KMS-11 (cell line): ENCODE results near the gene TAS2R10.

Source experiments
- H2AFZ ChIP-seq: fragments of 200-600 bp; sonication (generic); 2 replicates; pipeline ENCODE4 v1.6.1; 2016; ENCODE audit warnings: antibody characterized with exemption, mixed run types, low read depth
- H3K27ac ChIP-seq: fragments of 200-600 bp; sonication (generic); 2 replicates; pipeline ENCODE4 v1.6.1; 2016; ENCODE audit warnings: mild to moderate bottlenecking, mixed run types
- H3K27me3 ChIP-seq: fragments of 200-600 bp; sonication (generic); 2 replicates; pipeline ENCODE4 v1.6.1; 2017; ENCODE audit warnings: mild to moderate bottlenecking, low read depth, mixed run types, moderate library complexity; ENCODE audit not compliant: insufficient read depth
- H3K36me3 ChIP-seq: fragments of 200-600 bp; sonication (generic); 2 replicates; pipeline ENCODE4 v1.6.1; 2017; ENCODE audit warnings: mild to moderate bottlenecking, mixed run types; ENCODE audit not compliant: insufficient read depth
- H3K4me1 ChIP-seq: fragments of 200-600 bp; sonication (generic); 2 replicates; pipeline ENCODE4 v1.6.1; 2016; ENCODE audit warnings: mild to moderate bottlenecking, low read depth, mixed run types; ENCODE audit not compliant: poor library complexity, severe bottlenecking
- H3K4me2 ChIP-seq: fragments of 200-600 bp; sonication (generic); 2 replicates; pipeline ENCODE4 v1.7.0; 2016; ENCODE audit warnings: mild to moderate bottlenecking, mixed run types
- H3K4me3 ChIP-seq: fragments of 200-600 bp; sonication (generic); IDR thresholded peaks from 2 replicates; pipeline ENCODE4 v1.6.1; 2017; ENCODE audit warnings: low read depth, low read length, mixed read lengths; ENCODE audit not compliant: insufficient read depth
- H3K79me2 ChIP-seq: fragments of 200-600 bp; sonication (generic); 2 replicates; pipeline ENCODE4 v1.6.1; 2016; ENCODE audit warnings: low read depth, mixed run types; ENCODE audit not compliant: insufficient read depth
- H3K9ac ChIP-seq: fragments of 200-600 bp; sonication (generic); 2 replicates; pipeline ENCODE4 v1.6.1; 2016; ENCODE audit warnings: mild to moderate bottlenecking, mixed run types
- H4K20me1 ChIP-seq: fragments of 200-600 bp; sonication (generic); 2 replicates; pipeline ENCODE4 v1.6.1; 2016; ENCODE audit warnings: mild to moderate bottlenecking, mixed run types; ENCODE audit not compliant: insufficient read depth
- TF ChIP-seq, protein P1 (sequence below): fragments of 200-600 bp; sonication (generic); conservative IDR thresholded peaks from 2 replicates; pipeline ENCODE4 v1.6.1; 2017; ENCODE audit warnings: low read depth, mild to moderate bottlenecking, antibody characterized with exemption, low read length, moderate library complexity, mixed read lengths

Gene TAS2R10, protein sequence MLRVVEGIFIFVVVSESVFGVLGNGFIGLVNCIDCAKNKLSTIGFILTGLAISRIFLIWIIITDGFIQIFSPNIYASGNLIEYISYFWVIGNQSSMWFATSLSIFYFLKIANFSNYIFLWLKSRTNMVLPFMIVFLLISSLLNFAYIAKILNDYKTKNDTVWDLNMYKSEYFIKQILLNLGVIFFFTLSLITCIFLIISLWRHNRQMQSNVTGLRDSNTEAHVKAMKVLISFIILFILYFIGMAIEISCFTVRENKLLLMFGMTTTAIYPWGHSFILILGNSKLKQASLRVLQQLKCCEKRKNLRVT

GRCh38 chr12:10826258-10826657 is at the start of gene TAS2R10:
TSS of gene TAS2R10 (minus strand) at chr12:10826358. CDS start at chr12:10826269, 89 bp downstream.
- H2AFZ ChIP-seq, result no peak within 1 kb of the TSS
- TF ChIP-seq, protein P1, sequence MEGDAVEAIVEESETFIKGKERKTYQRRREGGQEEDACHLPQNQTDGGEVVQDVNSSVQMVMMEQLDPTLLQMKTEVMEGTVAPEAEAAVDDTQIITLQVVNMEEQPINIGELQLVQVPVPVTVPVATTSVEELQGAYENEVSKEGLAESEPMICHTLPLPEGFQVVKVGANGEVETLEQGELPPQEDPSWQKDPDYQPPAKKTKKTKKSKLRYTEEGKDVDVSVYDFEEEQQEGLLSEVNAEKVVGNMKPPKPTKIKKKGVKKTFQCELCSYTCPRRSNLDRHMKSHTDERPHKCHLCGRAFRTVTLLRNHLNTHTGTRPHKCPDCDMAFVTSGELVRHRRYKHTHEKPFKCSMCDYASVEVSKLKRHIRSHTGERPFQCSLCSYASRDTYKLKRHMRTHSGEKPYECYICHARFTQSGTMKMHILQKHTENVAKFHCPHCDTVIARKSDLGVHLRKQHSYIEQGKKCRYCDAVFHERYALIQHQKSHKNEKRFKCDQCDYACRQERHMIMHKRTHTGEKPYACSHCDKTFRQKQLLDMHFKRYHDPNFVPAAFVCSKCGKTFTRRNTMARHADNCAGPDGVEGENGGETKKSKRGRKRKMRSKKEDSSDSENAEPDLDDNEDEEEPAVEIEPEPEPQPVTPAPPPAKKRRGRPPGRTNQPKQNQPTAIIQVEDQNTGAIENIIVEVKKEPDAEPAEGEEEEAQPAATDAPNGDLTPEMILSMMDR, result no peak
- no peaks in the 10 kb centered on the region for H3K79me2 ChIP-seq
- H3K4me1 ChIP-seq, result no peaks in the 10 kb centered on the region
- H3K4me2 ChIP-seq, result no peak within 1 kb of the TSS
- H3K4me3 ChIP-seq, result no peak within 1 kb of the TSS
- H3K9ac ChIP-seq, result no peak within 1 kb of the TSS
- H4K20me1 ChIP-seq, result no peaks in the 10 kb centered on the region
- H3K27me3 ChIP-seq, result no peaks in the 10 kb centered on the region
- no peak within 1 kb of the TSS for H3K27ac ChIP-seq
- H3K36me3 ChIP-seq, result no peaks in the 10 kb centered on the region

DNA sequence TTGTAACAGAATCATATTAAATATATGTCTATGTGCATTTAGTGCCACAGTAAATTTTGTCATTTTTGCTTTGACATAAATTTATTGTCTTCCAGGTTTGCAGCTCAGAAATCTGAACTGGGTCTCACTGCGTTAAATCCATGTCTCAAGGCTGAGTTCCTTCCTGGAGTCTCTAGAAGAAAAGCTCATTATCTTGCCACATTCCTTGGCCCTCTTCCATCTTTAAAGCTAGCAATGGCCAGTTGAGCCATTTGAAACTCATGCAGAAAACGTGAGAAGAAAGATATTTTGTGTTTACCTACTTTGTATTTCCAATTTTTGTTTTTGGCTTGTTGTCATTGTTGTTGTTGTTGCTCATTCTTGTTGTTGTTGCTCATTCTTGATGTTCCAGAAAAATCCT is 47.2 kb upstream of the TAS2R10 start:
- Histone ChIP-seq H3K79me2 (no peaks in the 10 kb centered on the region), H3K27me3 (no peaks in the 10 kb centered on the region), H3K4me2 (no peak overlapping the region), H3K4me3 (no peak overlapping the region), H4K20me1 (no peaks in the 10 kb centered on the region), H2AFZ (no peak overlapping the region), H3K36me3 (no peaks in the 10 kb centered on the region), H3K9ac (no peak overlapping the region), H3K27ac (no peak overlapping the region), H3K4me1 (no peaks in the 10 kb centered on the region)
- TF ChIP-seq, protein P1, result no peak

DNA sequence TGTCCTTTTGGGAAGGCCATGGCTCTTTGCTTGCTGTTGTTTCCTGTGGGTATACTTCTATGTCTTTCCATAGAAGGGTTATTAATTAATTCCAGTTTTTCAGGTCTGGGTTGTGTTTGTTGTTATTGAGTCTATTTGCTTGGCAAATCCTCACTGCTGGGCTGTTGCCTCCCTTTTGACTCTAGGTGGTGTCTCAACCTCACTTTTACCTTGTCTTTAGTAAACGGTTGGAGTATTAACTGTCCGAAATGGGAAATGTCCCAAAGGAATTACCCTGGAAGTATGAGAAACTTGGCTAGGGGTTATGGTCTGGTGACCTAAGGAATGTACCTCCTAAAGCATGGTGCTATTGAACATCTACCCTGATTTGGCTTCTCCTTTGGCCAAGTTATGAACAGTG is 41.2 kb upstream of the TAS2R10 start:
- Histone ChIP-seq H3K4me3 (no peak overlapping the region), H3K4me1 (no peaks in the 10 kb centered on the region), H2AFZ (no peak overlapping the region), H3K9ac (no peak overlapping the region), H3K79me2 (no peaks in the 10 kb centered on the region), H3K36me3 (no peaks in the 10 kb centered on the region), H3K27ac (no peak overlapping the region), H3K27me3 (no peaks in the 10 kb centered on the region), H4K20me1 (no peaks in the 10 kb centered on the region), H3K4me2 (no peak overlapping the region)
- TF ChIP-seq, protein P1, result no peak

- Histone ChIP-seq H4K20me1 (no peaks in the 10 kb centered on the region), H3K79me2 (no peaks in the 10 kb centered on the region), H3K4me2 (no peak overlapping the region), H3K36me3 (no peaks in the 10 kb centered on the region), H2AFZ (no peak overlapping the region), H3K4me1 (no peaks in the 10 kb centered on the region), H3K4me3 (no peak overlapping the region), H3K27ac (no peak overlapping the region), H3K27me3 (no peaks in the 10 kb centered on the region), H3K9ac (no peak overlapping the region)
- TF ChIP-seq, protein P1, result no peak
These were observed 37.5 kb upstream of the TAS2R10 start for GRCh38 chr12:10863512-10864218.
